Measurements from ENCODE around the gene EPRS1. TPM values are rescaled to one million over a fixed set of nuclear protein-coding genes. Genes with fewer than 3 reads are reported as not detected.

The EPRS1 gene
- polyA plus RNA-seq, 2 of the 4 experiments (the other 2 are of a cell fraction): 69.4 to 113 TPM

Other genes starting within 250 kb of the EPRS1 start
- gene SLC30A10, start 117.9 kb downstream of the EPRS1 start, polyA plus RNA-seq (2011; rRNA removed): 0.04 TPM in 1 of 2 replicates, not detected in the other
- gene SLC30A10, start 117.9 kb downstream of the EPRS1 start, polyA plus RNA-seq (2017; fragmentation: RNase III; extraction: RNeasy Plus Mini Kit Qiagen cat#74134 plus additional on column Dnase treatment): 0.03 to 0.07 TPM (median 0.04 TPM) in 3 replicates
- 43.5 and 45.2 TPM in 2 replicates for gene BPNT1, start 43.3 kb upstream of the EPRS1 start, polyA plus RNA-seq (2011; rRNA removed)
- gene BPNT1, start 43.3 kb upstream of the EPRS1 start, polyA plus RNA-seq (2017; fragmentation: RNase III; extraction: RNeasy Plus Mini Kit Qiagen cat#74134 plus additional on column Dnase treatment): 25.8 to 28.5 TPM (median 27.0 TPM) in 3 replicates
- 66.7 and 97.0 TPM in 2 replicates for gene IARS2, start 47.6 kb upstream of the EPRS1 start, polyA plus RNA-seq (2011; rRNA removed)
- 115 to 116 TPM (median 115 TPM) in 3 replicates for gene IARS2, start 47.6 kb upstream of the EPRS1 start, polyA plus RNA-seq (2017; fragmentation: RNase III; extraction: RNeasy Plus Mini Kit Qiagen cat#74134 plus additional on column Dnase treatment)
- 42.8 and 43.1 TPM in 2 replicates for gene RAB3GAP2, start 225.9 kb upstream of the EPRS1 start, polyA plus RNA-seq (2011; rRNA removed)
- gene RAB3GAP2, start 225.9 kb upstream of the EPRS1 start, polyA plus RNA-seq (2017; fragmentation: RNase III; extraction: RNeasy Plus Mini Kit Qiagen cat#74134 plus additional on column Dnase treatment): 13.7 to 14.3 TPM (median 14.1 TPM) in 3 replicates

Data from A549 (cell line).